Brain microvascular endothelial cell (primary cell): ENCODE data around the gene ABCG5.

ENCODE experiments used
- DNase-seq: peaks from one replicate; pipeline ENCODE4 v3.0.0-alpha.2; 2020
- H3K27ac ChIP-seq: fragments of 250-450 bp; sonication (Bioruptor Pico); 2 replicates; pipeline ENCODE4 v1.5.1; 2020; ENCODE audit warnings: mild to moderate bottlenecking, moderate library complexity
- H3K27me3 ChIP-seq: fragments of 250-450 bp; sonication (Bioruptor Pico); replicated peaks from 2 replicates; pipeline ENCODE4 v1.5.1; 2020; ENCODE audit warnings: mild to moderate bottlenecking
- H3K36me3 ChIP-seq: fragments of 250-450 bp; sonication (Bioruptor Pico); replicated peaks from 2 replicates; pipeline ENCODE4 v1.5.1; 2020; ENCODE audit warnings: mild to moderate bottlenecking
- H3K4me3 ChIP-seq: 2 replicates; pipeline ENCODE4 v1.5.1; 2011; ENCODE audit warnings: low read depth, mild to moderate bottlenecking, control low read depth, low read length, moderate library complexity
- in situ Hi-C: cut with HindIII; loops from 2 replicates; pipeline ENCODE4 v1.10.0; 2017; ENCODE audit warnings: low sequenced_read_pairs, low pct_ligation_motif_present
- TF ChIP-seq, protein P1 (sequence below): IDR thresholded peaks from 2 replicates; pipeline ENCODE4 v1.5.1; 2011; ENCODE audit warnings: low read depth, mild to moderate bottlenecking, moderate library complexity, low read length, control low read depth, inconsistent platforms; ENCODE audit errors: missing control alignments

ABCG5 gene

DNA sequence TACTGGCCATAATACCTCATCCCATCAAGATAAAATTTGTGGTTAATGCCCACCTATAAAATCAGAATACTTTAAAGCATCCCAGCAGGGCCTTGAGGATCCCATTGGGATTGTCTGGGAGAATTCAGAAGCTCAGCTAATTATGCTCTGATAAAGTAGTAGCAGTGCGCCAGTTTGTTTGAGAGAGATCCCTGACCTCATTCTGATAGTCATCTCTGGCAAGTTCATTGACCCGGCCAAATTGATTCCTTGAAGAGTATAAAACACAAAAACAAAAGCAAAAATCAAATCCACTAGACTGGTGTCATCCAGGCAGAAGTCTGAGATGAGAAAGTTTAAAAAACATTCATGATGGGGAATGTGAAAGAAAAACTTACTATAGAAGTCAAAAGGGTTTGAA lies 14.1 kb downstream of the ABCG5 start:
- Histone ChIP-seq H3K36me3 (no peaks in the 10 kb centered on the region), H3K27me3 (no peaks in the 10 kb centered on the region), H3K27ac (no peak overlapping the region), H3K4me3 (no peak overlapping the region)
- DNase-seq, result no peak
- TF ChIP-seq, protein P1, sequence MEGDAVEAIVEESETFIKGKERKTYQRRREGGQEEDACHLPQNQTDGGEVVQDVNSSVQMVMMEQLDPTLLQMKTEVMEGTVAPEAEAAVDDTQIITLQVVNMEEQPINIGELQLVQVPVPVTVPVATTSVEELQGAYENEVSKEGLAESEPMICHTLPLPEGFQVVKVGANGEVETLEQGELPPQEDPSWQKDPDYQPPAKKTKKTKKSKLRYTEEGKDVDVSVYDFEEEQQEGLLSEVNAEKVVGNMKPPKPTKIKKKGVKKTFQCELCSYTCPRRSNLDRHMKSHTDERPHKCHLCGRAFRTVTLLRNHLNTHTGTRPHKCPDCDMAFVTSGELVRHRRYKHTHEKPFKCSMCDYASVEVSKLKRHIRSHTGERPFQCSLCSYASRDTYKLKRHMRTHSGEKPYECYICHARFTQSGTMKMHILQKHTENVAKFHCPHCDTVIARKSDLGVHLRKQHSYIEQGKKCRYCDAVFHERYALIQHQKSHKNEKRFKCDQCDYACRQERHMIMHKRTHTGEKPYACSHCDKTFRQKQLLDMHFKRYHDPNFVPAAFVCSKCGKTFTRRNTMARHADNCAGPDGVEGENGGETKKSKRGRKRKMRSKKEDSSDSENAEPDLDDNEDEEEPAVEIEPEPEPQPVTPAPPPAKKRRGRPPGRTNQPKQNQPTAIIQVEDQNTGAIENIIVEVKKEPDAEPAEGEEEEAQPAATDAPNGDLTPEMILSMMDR, result no peak
- in situ Hi-C loops, result no loop called here

DNA sequence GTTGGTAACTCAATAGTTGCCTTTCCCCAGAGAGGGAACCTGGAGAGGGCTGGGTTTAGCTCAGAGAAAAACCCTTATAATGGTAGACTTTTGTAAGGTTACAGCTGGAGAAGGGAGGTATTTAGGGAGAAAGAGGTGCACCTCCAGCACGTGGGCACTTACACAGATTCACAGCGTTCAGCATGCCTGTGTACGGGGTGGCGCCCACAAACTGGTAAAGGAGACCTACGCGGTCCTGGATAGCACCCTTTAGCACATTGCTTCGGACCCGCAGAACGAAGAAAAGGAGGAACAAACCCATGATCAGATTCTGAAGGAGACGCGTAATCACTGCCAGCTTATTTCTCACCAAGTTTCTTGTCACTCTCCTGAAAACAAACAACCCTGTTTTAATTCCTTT lies 14.9 kb downstream of the ABCG5 start:
- TF ChIP-seq, protein P1, result no peak
- in situ Hi-C loops, result no loop called here
- DNase-seq, result no peak

DNA sequence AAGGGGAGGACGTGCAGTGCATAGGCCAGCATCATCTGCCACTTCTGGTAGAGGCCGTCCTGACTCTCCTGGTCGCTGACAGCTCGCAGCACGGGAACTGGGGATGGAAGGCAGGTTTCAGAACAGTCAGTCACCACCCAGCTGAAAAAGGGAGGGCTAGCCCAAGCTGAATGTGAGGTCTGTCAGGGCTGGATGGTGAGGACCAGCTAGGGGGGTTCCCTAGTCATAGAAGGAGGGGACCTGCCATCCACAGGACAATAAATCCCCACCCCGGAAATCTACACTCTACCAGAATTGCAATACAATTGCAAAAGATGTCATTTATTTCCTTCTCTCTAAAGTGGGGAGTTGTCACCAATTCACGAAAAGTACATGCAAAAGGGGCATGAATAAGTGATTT lies 15.8 kb downstream of the ABCG5 start:
- H3K36me3 ChIP-seq, result no peaks in the 10 kb centered on the region
- in situ Hi-C loops, result no loop called here
- H3K4me3 ChIP-seq, result no peak overlapping the region
- no peak for DNase-seq
- H3K27me3 ChIP-seq, result no peaks in the 10 kb centered on the region
- no peak overlapping the region for H3K27ac ChIP-seq
- TF ChIP-seq, protein P1, result no peak

More for the DNA sequence above, 14.9 kb downstream of the ABCG5 start:
- no peak overlapping the region for H3K27ac ChIP-seq
- H3K4me3 ChIP-seq, result no peak overlapping the region
- H3K36me3 ChIP-seq, result no peaks in the 10 kb centered on the region
- no peaks in the 10 kb centered on the region for H3K27me3 ChIP-seq

DNA sequence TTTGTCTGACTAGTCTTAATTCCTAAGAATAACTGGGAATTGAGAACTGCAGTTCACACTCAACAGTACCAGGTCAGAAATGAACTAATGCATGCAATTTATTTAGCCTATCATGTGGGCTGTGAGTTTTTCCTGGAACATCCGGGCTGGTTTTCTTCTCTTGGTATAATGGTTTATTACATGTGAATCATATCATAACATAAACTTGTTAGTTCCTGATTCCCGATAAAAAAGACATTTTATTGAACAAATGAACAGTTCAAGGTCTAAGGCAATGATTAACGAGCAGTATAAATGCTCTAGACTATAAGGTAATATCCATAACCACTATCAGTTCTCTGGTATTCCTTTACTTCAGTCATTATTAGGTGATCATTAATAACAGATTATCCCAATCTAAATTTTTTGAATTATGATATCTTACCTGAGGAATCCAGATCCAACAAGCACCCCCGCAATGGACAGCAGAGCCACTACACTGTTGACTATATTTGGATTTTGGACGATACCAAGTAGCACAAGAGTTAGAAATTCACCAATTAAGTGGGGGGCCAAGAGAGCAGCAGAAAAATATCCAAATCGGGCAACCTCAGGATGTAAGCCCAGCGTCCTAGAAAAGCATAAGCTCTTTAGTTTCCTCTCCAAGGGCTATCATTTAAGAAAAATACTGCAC lies 19.0 kb downstream of the ABCG5 start:
- H3K27me3 ChIP-seq, result no peaks in the 10 kb centered on the region
- in situ Hi-C loops, result no loop called here
- H3K4me3 ChIP-seq, result no peak overlapping the region
- H3K27ac ChIP-seq, result no peak overlapping the region
- TF ChIP-seq, protein P1, result no peak
- DNase-seq, result no peak
- H3K36me3 ChIP-seq, result no peaks in the 10 kb centered on the region

DNA sequence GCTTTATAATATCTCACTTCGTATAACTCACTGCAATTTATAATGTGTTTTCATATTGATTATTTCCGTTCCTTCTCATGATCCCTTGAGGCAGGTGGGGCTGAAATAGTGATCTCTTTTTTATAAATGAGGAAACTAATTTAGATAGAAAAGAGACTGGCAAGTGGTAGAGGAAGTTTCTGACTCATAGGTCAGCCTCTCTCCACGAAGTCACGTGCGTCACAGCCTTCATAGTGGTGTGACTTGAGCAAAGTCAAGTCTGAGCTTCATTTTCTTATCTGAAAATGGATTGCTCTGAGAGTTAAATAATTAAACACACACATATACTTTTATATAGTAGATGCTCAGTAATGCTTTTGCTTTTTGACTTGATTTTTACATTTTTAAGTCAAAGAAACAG lies 19.9 kb downstream of the ABCG5 start:
- peak; percentile 71 for DNase-seq
- Histone ChIP-seq H3K4me3 (no peak overlapping the region), H3K36me3 (no peaks in the 10 kb centered on the region), H3K27ac (no peak overlapping the region), H3K27me3 (no peaks in the 10 kb centered on the region)
- in situ Hi-C loops, result no loop called here
- TF ChIP-seq, protein P1, result no peak

DNA sequence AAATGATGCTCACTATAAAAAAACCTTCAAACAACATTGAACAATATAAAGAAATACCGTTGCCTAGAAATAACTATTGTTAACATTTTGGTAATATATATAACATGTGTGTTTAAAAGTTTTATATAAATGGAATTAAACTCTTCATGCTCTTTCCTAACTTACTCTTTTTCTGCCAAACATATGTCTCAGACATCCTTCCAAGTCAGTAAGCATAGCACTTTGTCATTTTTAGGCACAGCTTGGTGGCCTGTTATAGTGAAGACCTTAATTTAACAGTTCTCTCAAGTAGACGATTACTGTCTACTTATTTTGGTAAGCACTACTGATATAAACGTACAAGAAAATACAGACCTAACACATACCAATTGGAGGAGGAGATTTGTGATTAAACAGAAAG lies 23.9 kb downstream of the ABCG5 start:
- H3K27me3 ChIP-seq, result no peaks in the 10 kb centered on the region
- no peak for DNase-seq
- H3K36me3 ChIP-seq, result no peaks in the 10 kb centered on the region
- H3K4me3 ChIP-seq, result no peak overlapping the region
- in situ Hi-C loops, result no loop called here
- no peak overlapping the region for H3K27ac ChIP-seq
- TF ChIP-seq, protein P1, result no peak
